ENCODE measurements around the gene MOB3B.

MOB3B gene

GRCh38 chr9:27540502-27540901, 10.9 kb upstream of the MOB3B start:
- no peak for DNase-seq

DNA sequence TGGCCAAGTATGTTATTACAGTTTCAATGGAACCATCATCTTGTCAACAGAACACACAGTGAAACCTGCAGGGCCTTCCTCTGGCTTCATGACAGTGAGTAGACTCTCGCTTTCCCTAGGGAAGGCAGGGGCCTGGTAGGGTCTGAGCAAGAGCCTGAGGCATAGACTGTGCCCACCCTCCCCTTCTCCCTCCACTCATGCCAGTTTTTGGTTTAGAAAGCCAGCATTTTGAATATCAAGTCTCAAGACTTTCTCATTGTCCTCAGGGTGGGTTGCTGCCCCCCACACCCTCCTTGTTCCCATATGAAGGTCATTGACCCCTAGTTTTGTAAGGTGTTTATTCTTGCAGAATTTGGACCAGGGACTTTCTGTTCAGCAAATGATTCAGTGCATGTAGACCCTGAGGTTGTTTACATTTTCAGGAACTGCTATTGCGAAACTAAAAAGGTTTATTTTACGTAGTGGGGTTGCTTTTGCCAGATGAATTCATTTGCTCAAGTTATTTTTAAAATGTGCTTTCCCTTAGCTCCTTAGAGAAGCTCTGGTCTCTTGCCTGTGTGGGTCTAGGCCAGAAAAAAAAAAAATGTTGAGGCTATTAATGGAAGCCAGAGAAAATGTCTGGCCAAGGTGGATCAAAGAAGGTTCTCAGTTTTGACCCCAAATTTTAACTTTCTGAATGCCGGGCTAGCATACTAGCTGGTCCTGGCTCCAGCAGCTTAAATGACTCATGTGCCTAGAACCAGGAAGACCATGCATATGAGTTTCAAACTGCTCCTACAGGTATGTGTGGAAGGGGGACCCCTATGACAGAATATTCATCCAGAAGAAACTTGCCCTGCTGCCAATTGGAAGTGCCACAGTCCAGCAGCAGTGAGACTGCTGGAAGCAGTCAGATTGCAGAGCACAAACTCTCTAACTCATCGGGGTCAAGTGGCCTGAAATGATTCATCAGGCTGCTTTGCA, 10.1 kb upstream of the MOB3B start:
- no peak for DNase-seq

- DNase-seq: no peak
Measured at GRCh38 chr9:27538647-27539046, 9.0 kb upstream of the MOB3B start.

GRCh38 chr9:27537756-27538155, 8.1 kb upstream of the MOB3B start:
- no peak for DNase-seq

GRCh38 chr9:27537027-27537435, 7.4 kb upstream of the MOB3B start:
- no peak for DNase-seq

- no peak for DNase-seq
Measured at GRCh38 chr9:27536168-27536567, 6.6 kb upstream of the MOB3B start.

DNA sequence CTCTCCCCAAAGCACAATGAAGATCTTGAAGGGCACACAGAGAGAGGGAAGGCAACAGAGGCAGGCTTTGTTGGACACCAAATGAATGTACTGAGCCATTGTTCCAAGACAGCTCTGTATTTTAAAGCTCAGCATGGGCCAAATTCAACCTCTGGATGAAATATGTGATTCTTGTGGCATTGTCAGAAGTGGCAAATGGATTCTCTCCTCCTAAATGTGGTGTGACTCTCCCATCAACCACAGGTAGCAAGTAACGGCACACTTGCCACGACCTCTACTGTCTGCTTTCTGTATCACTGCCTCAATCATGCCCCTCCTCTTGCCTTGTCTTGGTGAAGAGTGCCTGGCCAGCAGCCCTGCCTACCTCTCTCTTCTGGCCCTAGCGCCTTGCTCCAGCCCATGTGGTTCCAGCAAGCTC, 6.1 kb upstream of the MOB3B start:
- DNase-seq: no peak

GRCh38 chr9:27534658-27535209, 5.1 kb upstream of the MOB3B start:
- DNase-seq: no peak

DNA sequence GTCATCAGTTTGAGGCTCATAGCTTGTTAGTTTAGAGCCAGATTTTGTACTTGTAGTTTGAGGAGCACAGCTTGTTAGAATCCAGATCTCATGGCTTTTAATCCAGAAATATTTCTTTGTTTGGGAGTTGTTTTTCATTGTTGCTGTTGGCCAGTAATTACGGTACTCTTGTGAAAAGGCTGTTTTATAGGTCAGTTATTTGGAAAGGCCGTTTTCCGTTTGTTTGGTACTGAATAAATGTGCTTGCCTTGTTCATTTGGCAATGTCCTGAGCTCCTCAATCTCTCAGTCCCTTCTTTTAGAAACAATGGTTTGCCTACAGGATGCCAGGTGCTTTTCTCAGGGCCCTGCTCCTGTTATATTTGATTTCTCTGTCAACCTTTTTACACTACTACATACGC, 4.5 kb upstream of the MOB3B start:
- no peak for DNase-seq

- DNase-seq: no peak
Measured at GRCh38 chr9:27533311-27533710, 3.7 kb upstream of the MOB3B start.

GRCh38 chr9:27532046-27532445, 2.4 kb upstream of the MOB3B start:
- no peak for DNase-seq

DNA sequence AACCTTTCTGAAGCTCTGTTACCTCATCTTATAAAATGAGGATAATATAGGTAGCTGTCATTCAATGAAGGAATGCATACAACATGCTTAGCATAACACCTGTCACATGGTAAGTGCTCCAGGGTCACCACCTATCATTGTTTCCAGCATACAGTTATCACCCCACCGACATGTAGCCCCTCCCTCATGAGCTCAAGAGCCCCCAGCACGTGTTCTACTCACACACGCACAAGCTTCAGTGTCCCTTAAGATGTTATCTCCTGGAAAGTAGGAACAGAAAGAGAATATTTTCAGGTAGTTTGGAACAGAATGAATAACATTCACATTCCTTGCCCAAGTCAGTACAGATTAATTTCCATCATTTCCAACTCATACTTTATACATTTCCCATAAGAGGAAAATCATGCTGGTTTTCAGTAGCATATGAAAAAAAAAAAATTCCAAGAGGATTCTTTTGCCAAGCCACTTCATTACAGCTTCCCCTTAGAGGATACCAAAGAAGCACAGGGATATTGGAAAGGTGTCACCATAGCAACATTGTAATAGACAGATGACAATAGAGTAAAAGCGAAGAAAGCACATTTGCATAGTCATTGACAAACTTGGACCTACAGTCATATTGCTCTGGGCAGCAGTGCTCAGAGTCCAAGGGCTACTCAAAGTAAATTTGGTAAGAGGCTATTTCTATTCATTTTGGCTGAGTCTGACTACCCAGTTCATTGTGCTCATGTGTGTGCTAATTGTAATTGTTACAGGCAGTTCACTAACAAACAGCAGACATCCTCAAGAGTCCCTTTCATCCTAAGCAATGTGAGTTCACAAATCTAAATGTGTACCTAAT, 1.5 kb upstream of the MOB3B start:
- DNase-seq: no peak

- no peak for DNase-seq
Measured at GRCh38 chr9:27528886-27529315, 713 bp downstream of the MOB3B start.

GRCh38 chr9:27528076-27528885, 1.3 kb downstream of the MOB3B start:
- DNase-seq: no peak

GRCh38 chr9:27527702-27528075, 1.9 kb downstream of the MOB3B start:
- DNase-seq: no peak

DNA sequence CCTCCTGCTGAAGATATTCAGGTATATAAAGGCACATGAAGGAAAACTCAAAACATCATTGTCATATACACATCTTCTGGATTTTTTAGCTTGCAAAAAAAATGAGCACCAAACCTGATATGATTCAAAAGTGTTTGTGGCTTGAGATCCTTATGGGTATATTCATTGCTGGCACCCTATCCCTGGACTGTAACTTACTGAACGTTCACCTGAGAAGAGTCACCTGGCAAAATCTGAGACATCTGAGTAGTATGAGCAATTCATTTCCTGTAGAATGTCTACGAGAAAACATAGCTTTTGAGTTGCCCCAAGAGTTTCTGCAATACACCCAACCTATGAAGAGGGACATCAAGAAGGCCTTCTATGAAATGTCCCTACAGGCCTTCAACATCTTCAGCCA, 5.4 kb downstream of the MOB3B start, which contains the start of gene IFNK:
Gene IFNK (plus strand): TSS at position 55 of the 400 bp plus-strand sequence. CDS start 47 bp downstream, at position 102.
- DNase-seq: no peak

GRCh38 chr9:27523141-27523540, 6.5 kb downstream of the MOB3B start:
- no peak for DNase-seq

DNA sequence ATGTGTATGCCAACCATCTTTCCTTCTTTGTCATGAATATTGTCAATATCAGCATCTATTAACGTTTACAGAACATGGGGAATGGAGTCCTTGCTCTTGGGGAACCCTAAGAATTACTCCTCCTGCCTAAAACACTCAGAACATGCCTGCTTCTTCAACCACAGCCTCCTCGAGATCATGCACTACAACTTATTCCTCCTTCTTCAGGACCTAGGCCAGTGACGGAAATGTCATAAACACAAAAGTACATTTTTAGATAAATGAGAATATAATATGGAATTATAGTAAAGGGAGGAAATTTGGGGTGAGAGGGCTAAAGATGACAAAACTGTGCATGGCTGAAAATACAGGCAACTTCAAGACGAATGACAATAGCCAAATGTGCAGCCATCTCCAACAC, 8.6 kb downstream of the MOB3B start:
- DNase-seq: no peak

DNA sequence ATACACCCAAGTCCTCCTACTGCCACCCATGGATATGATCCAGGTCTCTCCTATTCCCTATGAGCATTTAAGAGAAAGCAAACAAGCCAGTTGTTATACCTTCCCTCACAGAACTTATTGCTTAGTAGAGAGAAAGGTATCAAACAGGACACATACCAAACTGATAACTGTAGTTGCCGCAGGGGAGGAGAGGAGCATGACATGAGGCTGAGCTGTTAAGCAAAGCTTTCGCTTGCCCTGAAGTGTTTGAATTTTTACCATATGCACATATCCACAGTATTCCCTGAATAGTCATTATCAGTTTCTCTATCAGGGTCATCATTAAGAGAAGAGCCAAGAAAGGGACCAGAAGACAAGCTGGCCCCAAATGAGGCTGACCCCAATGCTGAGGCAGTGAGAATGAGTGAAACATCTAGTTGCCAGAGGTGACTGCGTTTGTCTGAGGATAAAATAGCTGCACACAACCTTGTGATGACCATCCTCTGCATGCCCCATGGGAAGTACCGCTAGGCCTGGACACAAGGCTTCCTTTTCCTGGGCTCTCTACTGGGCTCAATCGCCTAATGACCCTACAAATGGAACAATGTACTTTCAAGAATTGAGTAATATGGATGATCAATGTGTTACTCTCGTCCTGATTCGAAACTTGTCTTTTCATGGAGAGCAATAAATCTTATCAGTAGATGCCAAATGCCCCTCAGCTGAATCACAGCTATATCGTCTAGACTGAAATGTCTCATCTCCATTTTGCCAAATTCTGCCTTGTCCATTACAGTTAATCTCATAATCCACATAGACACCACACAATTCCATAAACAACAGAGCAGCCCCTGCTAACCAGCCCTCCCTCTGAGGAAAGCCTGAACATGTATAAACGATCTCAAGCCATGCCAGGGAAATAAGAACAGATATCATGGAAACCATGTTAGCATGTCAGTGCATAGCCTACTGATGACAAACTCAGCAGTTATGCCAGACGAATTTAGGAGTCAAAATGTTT, 9.8 kb downstream of the MOB3B start:
- DNase-seq: no peak

DNA sequence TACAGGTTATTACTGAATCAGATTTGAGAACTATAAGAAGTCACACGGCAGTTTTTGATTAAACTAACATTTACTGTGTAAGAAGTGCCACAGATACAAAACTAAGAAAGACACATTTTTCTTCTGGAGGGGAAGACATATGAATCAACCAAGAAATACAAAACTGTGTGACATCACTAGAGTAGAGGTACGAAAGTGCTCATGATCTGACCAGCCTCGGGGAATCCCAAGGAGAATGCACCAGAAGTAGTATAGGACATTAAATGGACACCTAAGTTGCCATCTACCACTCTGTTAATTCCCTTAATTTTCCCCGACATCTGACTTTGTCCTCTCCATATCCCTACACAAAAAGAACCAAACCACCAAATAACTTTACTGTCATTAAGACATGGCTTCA, 10.8 kb downstream of the MOB3B start:
- DNase-seq: no peak

- DNase-seq: no peak
Measured at GRCh38 chr9:27518006-27518405, 11.6 kb downstream of the MOB3B start.
